Kidney (tissue), 14 donors: Measurements from ENCODE around the gene LRRC47. TPM values are rescaled to one million over a fixed set of nuclear protein-coding genes. Genes with fewer than 3 reads are reported as not detected.

ENCODE experiments used
- DNase-seq, 5 donors: peaks; one replicate each; pipeline ENCODE4 v3.0.0-alpha.2; 2013 to 2020
- FAIRE-seq: peaks from 2 replicates; lab custom pipeline; 2012; peaks lifted over from hg19 to GRCh38; lab: Jason Lieb, UNC
- H3K27ac ChIP-seq, 2 donors: one replicate each; pipeline ENCODE4 v1.7.0; 2013; ENCODE audit warnings: low read depth in 2 of 2, low read length in 2 of 2, inconsistent platforms in 1 of 2
- H3K27me3 ChIP-seq: one replicate; pipeline ENCODE4 v1.7.1; 2013; ENCODE audit warnings: low read length, inconsistent platforms; ENCODE audit not compliant: control insufficient read depth, insufficient read depth
- H3K36me3 ChIP-seq, 3 donors: one replicate each; pipeline versions ENCODE4 v1.7.0 to v1.7.1; 2013; ENCODE audit warnings: low read length in 3 of 3, control low read depth in 1 of 3, inconsistent platforms in 1 of 3; ENCODE audit not compliant: insufficient read depth in 3 of 3, control insufficient read depth in 2 of 3
- H3K4me1 ChIP-seq, 3 donors: one replicate each; pipeline versions ENCODE4 v1.7.0 to v1.7.1; 2013; ENCODE audit warnings: low read length in 3 of 3, inconsistent platforms in 1 of 3, low read depth in 1 of 3; ENCODE audit not compliant: control insufficient read depth in 2 of 3, insufficient read depth in 2 of 3
- H3K4me3 ChIP-seq, 3 donors: one replicate each; pipeline versions ENCODE4 v1.7.0 to v1.8.1; 2013; ENCODE audit warnings: low read length in 3 of 3, control low read depth in 1 of 3, inconsistent platforms in 1 of 3
- H3K9ac ChIP-seq, 3 donors: one replicate each; pipeline versions ENCODE4 v1.7.0 to v1.7.1; 2013; ENCODE audit warnings: low read length in 3 of 3, control low read depth in 1 of 3, inconsistent platforms in 1 of 3
- H3K9me3 ChIP-seq, 3 donors: one replicate each; pipeline versions ENCODE4 v1.7.0 to v1.7.1; 2013; ENCODE audit warnings: low read length in 3 of 3, control low read depth in 1 of 3, inconsistent platforms in 1 of 3; ENCODE audit not compliant: control insufficient read depth in 2 of 3, insufficient read depth in 1 of 3
- CTCF ChIP-seq: IDR thresholded peaks from 3 replicates; pipeline ENCODE4 v1.5.1; 2012; ENCODE audit warnings: mild to moderate bottlenecking, moderate library complexity, borderline replicate concordance; ENCODE audit not compliant: insufficient read depth; ENCODE audit errors: extremely low read depth
- intact Hi-C: fragments of 100-400 bp; cut with DNase I; formaldehyde crosslinking; loops from one replicate; pipeline ENCODE4 v1.11.1; 2022
- polyA plus RNA-seq: library from polyadenylated mRNA; stranded (reverse); fragments of 350-450 nt; fragmentation: Illumina TruSeq; extraction: RNeasy Lipid Tissue Mini Kit (QIAGEN cat#74804); gene quantifications from one replicate; pipeline ENCODE4 v1.2.3, GENCODE V29; 2014; ENCODE audit warnings: low read depth, low replicate concordance; ENCODE audit not compliant: insufficient read depth
- total RNA-seq: library from RNA; stranded (reverse); fragmentation: NEBNext Ultra II Directional; extraction: Animal tissue kit (Norgen Biotek cat#: 25700); gene quantifications from one replicate; pipeline ENCODE4 v1.2.1, GENCODE V29; 2021
- donor health status: control.
- donor health status: control.
- donor health status: control.
- donor health status: control.
- donor health status: control.
- donor health status: DM: yes; HTN: yes; CAD: no.
- donor health status: Normal renal cell carcinoma (clear cell type).

LRRC47 gene
- total and polyA plus RNA-seq, 2 donors from 2014 or later, result 28.8 to 42.4 TPM

DNA sequence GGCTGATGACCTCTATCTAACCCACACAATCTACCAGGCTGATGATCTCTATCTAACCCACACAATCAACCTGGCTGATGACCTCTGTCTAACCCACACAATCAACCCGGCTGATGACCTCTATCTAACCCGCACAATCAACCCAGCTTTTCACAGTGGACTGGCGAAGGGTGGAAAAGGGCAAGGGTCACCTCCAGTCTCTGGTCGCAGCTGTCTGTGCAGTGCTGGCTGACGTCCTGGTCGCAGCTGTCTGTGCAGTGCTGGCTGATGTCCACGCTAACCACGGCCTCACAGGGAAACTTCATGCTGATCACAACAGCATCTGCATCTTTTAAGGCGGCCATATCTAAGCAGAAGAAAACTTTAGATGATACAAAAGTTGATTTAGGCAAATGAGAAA, 56.3 kb downstream of the LRRC47 start:
- Histone ChIP-seq H3K9me3 (no peaks in the 10 kb centered on the region), H3K4me3 (no peak overlapping the region), H3K27me3 (no peaks in the 10 kb centered on the region), H3K9ac (no peak overlapping the region), H3K27ac (no peak overlapping the region), H3K4me1 (no peaks in the 10 kb centered on the region), H3K36me3 (peaks cover 5 to 20% (median 9%) of the 10 kb centered on the region in 3 donors)
- DNase-seq (peak in 1 of 5 donors; percentile 81), FAIRE-seq (no peak)
- intact Hi-C loops, result no loop called here
- TF ChIP-seq CTCF, result no peak

DNA sequence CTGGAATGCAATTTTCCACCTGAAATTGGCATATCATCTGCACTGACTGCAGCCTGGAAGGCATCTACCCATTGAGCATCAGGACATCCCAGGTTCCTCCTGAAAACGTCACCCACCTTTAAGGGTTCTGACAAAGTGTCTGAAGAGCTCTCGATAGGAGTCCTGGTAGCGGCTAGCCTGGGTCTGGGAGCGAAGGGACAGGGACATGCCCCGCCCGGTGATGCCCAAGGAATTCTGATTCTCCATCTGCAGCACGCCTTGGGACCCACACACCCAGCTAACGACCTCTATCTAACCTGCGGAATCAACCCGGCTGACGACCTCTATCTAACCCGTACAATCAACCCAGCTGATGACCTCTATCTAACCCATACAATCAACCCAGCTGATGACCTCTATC, 57.4 kb downstream of the LRRC47 start:
- FAIRE-seq, result no peak
- Histone ChIP-seq H3K9me3 (no peaks in the 10 kb centered on the region), H3K27ac (no peak overlapping the region), H3K4me3 (no peak overlapping the region), H3K27me3 (no peaks in the 10 kb centered on the region), H3K4me1 (no peaks in the 10 kb centered on the region), H3K36me3 (peaks cover 5 to 20% (median 9%) of the 10 kb centered on the region in 3 donors), H3K9ac (no peak overlapping the region)
- intact Hi-C loops, result no loop called here
- TF ChIP-seq CTCF, result no peak
- no peak for DNase-seq

DNA sequence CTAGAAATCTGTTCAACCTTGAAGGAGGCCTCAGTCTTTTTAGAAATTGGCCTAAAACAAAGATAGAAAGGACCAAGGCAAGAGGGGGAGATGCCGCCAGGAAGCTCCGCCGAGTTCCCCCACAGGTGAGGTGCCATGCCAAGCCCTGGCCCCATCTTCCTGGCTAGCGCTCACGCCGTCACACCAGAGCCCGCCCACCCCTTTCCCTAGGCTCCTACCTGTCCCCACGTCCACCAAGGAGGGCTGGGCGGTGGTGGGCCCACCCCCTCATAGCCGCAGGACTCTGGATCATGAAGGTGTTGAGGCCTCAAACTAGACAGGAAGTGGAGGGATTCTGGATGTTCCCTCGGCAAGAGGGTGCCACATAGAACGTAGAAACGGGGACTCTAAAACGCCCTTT, 59.6 kb downstream of the LRRC47 start:
- no peak overlapping the region for H3K27ac ChIP-seq
- FAIRE-seq, result no peak
- no peak for TF ChIP-seq CTCF
- peaks cover 2 to 20% (median 5%) of the 10 kb centered on the region in 3 donors for H3K36me3 ChIP-seq
- peak in 1 of 5 donors; percentile 66 for DNase-seq
- H3K9ac ChIP-seq, result no peak overlapping the region
- no peak overlapping the region for H3K4me3 ChIP-seq
- no peaks in the 10 kb centered on the region for H3K9me3 ChIP-seq
- intact Hi-C loops, result no loop called here
- H3K27me3 ChIP-seq, result no peaks in the 10 kb centered on the region
- H3K4me1 ChIP-seq, result no peaks in the 10 kb centered on the region

DNA sequence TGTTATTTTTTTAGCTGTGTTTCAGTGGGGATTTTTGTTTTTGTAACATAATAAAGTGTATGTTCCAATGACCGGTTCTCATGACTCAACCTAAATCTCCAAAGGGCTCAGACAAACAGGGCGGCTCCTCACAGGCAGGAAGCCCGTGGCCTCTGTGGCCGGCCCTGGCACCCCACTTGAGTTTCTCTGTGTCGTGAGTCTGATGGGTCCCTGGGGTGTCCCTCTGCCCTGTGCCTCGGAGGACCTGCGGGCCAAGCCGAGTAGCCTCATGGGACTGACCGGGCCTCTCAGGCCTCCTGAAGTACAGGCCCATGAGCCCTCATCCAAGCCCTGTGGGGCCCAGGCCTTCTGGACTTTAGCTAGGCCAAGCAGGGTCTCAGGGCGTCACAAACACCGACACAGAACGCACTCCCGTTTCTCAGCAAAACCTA, 60.2 kb downstream of the LRRC47 start:
- FAIRE-seq (no peak), DNase-seq (peak in 1 of 5 donors; percentile 52)
- TF ChIP-seq CTCF, result no peak
- Histone ChIP-seq H3K9me3 (no peaks in the 10 kb centered on the region), H3K4me3 (no peak overlapping the region), H3K27me3 (no peaks in the 10 kb centered on the region), H3K36me3 (peaks cover 2 to 20% (median 5%) of the 10 kb centered on the region in 3 donors), H3K27ac (no peak overlapping the region), H3K4me1 (no peaks in the 10 kb centered on the region), H3K9ac (no peak overlapping the region)
- intact Hi-C loops, result no loop called here
